GM06990 (cell line): ENCODE data around the gene GMPR2.
"Not testable (repeated sequence)": the region's sequence is repeated elsewhere in the genome, so short reads cannot be mapped to it uniquely, and the experiment has no call there.

Experiments used
- DNase-seq: peaks from one replicate; pipeline ENCODE4 v3.0.0-alpha.2; 2011; ENCODE audit not compliant: insufficient read length; ENCODE audit errors: extremely low read depth
- H3K27me3 ChIP-seq: replicated peaks from 2 replicates; pipeline ENCODE4 v1.6.0; 2011; ENCODE audit warnings: low read length; ENCODE audit not compliant: control insufficient read depth, insufficient read depth
- H3K36me3 ChIP-seq: 2 replicates; pipeline ENCODE4 v1.5.1; 2011; ENCODE audit warnings: low read length; ENCODE audit not compliant: control insufficient read depth, insufficient read depth
- H3K4me3 ChIP-seq: replicated peaks from 2 replicates; pipeline ENCODE4 v1.5.1; 2011; ENCODE audit warnings: low read depth, mild to moderate bottlenecking, control low read depth, low read length
- TF ChIP-seq, protein P1 (sequence below): IDR thresholded peaks from 2 replicates; pipeline ENCODE4 v1.5.1; 2011; ENCODE audit warnings: low read length, control low read depth, mild to moderate bottlenecking, inconsistent platforms; ENCODE audit not compliant: insufficient read depth, poor library complexity, severe bottlenecking

Gene GMPR2

DNA sequence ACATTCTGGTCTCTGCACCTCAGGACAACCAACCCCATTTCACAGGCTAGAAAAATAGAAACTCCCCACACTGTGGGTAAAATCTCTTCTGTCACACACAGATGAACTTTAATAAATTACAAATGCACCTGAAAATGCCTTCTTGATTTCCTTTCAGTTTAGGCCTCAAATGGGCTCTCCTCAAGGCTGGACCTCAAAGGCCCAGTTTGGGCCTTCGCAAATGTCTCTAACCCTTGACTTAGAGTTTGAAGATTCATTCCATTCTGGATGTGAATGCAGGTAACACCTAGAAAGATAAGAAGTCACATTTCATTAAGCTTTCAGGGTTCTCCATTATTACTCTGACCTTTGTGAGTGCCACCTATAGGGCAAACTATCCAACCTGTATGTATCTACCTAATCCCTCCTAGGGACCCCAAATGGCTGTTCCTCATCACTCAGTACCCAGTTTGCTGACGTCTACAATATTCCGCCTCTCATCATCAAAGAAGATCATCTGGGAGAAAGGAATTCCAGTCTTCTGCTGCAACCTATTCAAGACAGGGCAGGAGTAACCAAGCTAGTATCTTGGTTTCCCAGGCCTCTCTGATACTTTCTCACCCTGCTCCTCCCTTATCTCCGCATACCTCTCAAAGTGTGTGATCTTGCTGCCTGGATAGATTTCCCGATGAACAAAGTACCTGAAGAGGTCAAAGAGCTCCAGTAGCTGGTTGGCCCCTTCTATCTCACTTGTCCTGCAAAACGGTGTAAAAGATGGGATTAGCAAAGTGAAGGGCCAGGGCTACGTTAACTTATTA, 18.7 kb upstream of the GMPR2 start:
- Histone ChIP-seq H3K4me3 (peak overlapping the region; percentile 82), H3K27me3 (no peaks in the 10 kb centered on the region), H3K36me3 (peaks cover 19% of the 10 kb centered on the region)
- DNase-seq: no peak
- TF ChIP-seq, protein P1, sequence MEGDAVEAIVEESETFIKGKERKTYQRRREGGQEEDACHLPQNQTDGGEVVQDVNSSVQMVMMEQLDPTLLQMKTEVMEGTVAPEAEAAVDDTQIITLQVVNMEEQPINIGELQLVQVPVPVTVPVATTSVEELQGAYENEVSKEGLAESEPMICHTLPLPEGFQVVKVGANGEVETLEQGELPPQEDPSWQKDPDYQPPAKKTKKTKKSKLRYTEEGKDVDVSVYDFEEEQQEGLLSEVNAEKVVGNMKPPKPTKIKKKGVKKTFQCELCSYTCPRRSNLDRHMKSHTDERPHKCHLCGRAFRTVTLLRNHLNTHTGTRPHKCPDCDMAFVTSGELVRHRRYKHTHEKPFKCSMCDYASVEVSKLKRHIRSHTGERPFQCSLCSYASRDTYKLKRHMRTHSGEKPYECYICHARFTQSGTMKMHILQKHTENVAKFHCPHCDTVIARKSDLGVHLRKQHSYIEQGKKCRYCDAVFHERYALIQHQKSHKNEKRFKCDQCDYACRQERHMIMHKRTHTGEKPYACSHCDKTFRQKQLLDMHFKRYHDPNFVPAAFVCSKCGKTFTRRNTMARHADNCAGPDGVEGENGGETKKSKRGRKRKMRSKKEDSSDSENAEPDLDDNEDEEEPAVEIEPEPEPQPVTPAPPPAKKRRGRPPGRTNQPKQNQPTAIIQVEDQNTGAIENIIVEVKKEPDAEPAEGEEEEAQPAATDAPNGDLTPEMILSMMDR: peak; percentile 24

DNA sequence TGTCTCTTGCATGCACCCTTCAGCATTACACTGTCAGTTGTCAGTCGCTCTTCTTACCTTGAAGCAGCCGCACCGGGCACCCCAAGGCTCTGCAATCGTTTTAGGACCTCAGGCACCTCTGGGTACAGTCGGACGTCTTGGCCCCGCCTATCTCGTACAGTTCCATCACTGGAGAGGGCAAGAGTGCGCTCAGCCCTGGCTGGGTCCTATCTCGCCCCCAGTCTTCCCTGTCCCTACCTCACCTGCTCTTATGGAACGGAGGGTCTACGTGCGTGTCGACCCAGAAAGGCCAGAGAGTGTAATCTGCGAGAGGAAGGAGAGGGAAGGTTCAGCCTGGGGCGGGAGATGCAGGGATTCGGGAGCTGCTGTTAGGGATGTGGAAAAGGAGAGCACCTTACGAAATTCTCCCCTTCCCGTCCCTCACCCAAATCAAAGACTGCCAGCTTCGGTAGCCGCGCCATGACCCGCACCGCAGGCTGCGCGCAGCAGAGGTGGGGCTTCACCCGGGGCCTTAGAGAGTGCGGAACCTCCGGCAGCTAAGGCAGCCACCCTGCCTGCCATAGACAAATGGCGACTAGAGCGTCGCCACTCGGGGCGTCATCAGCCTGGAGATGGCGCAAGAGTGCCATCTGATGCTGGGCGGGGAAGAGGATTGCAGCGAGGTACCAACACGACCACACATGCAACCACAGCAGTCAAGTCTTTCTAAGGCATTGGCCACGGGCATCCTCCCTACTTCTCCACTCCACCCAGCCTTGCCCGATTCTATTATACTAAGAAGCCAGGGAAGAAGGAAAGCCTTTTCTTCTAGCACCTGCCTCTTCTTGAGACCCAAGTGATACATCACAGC, 17.0 kb upstream of the GMPR2 start, which contains the start of gene MDP1:
Gene MDP1 (minus strand): TSS at position 572 of the 850 bp plus-strand sequence. CDS start 111 bp downstream, at position 461.
- TF ChIP-seq, protein P1: peak; percentile 87
- peaks cover 7% of the 10 kb centered on the region for H3K36me3 ChIP-seq
- H3K27me3 ChIP-seq: no peaks in the 10 kb centered on the region
- peak; percentile 86 for DNase-seq
- peak within 1 kb of the TSS; percentile 92 for H3K4me3 ChIP-seq

DNA sequence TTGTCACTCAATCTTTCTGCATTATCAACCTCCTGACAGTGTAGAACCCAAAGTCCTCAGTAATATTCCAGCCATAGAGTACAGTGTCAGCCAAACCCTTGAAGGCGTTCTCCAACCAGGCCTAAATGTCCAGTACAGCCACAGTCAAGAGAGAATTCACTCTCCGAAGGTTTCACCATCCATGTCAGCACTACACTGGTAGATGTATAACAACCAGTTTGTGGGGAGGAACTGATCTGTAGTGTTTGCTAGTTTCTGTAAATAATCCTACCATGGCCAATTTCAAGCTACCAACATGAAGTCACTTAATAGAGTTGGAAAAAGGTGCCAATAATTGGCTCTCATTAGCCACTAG, 16.4 kb upstream of the GMPR2 start:
- peaks cover 5% of the 10 kb centered on the region for H3K36me3 ChIP-seq
- no peak for DNase-seq
- TF ChIP-seq, protein P1: no peak
- no peaks in the 10 kb centered on the region for H3K27me3 ChIP-seq
- H3K4me3 ChIP-seq: peak overlapping the region; percentile 92; the same call in 1 of the 2 replicates

DNA sequence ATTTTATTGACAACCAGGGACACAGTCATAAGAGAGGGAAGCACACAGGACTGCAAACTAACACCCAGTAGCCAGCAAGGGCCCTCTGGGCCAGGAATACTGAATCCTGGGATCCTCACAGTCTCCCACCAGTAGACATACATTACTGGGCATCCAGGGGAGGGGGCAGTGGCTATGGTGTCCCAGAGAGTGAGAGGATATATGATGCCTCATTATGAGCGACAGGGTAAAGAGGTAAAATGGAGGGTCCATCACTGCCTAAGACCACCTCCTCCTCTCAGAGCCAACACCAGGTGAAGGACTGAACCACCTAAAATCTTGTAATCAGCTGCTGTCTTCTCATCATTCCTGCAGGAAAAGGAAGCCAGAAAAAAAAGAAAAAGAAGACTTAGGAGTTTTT, 15.9 kb upstream of the GMPR2 start:
- not testable (repeated sequence) for DNase-seq, H3K4me3 ChIP-seq, H3K27me3 ChIP-seq, H3K36me3 ChIP-seq

DNA sequence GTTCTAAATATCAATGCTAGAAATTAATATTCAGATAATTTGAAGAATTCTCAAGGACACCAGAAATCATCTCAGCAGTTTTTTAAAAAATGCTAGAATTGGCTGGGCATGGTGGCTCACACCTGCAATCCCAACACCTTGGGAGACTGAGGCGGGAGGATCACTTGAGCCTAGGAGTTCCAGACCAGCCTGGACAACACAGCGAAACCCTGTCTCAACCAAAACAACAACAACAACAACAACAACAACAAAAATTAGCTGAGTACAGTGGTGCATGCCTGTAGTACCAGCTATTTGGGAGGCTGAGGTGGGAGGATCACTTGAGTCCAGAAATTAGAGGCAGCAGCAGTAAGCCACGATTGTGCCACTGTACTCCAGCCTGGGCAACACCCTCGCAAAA, 13.6 kb upstream of the GMPR2 start:
- TF ChIP-seq, protein P1: no peak
- Histone ChIP-seq H3K36me3 (peaks cover 3% of the 10 kb centered on the region; the same call in 1 of the 2 replicates), H3K4me3 (no peak overlapping the region), H3K27me3 (no peaks in the 10 kb centered on the region)
- DNase-seq: no peak

DNA sequence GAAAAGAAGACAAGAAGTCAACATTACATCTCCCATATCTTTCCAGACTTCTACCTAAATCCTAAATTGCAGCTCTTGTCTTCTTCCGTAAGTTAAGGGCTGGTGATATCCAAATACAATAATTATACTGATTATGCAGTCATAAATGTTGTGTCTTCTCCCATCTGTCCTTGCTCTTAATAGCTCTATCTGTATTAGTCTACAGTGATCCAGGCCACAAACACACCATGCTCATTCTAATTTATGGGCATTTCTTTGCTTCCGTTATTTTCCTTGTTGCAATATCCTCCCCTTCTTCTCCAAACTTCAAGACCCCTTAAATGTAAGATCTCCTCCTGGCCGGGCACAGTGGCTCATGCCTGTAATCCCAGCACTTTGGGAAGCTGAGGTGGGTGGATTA, 13.2 kb upstream of the GMPR2 start:
- Histone ChIP-seq H3K27me3 (no peaks in the 10 kb centered on the region), H3K4me3 (no peak overlapping the region), H3K36me3 (peaks cover 3% of the 10 kb centered on the region; the same call in 1 of the 2 replicates)
- TF ChIP-seq, protein P1: no peak
- no peak for DNase-seq

DNA sequence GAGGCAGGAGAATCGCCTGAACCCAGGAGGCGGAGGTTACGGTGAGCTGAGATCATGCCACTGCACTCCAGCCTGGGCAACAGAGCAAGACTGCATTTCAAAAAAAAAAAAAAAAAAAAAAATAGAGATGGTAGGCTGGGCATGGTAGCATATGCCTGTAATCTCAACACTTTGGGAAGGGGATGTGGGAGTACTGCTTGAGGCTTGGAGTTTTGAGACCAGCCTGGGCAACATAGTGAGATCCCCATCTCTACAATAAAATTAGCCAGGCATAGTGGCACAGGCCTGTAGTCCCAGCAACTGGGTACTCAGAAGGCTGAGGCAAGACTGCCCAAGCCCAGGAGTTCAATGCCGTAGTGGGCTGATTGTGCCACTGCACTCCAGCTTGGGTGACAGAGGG, 9.7 kb upstream of the GMPR2 start:
- H3K27me3 ChIP-seq, DNase-seq, H3K4me3 ChIP-seq, H3K36me3 ChIP-seq: not testable (repeated sequence)
